Immature natural killer cell (primary cell): ENCODE measurements around the gene LYST. TPM values are rescaled to one million over a fixed set of nuclear protein-coding genes. Genes with fewer than 3 reads are reported as not detected.
"Not testable (repeated sequence)": the region's sequence is repeated elsewhere in the genome, so short reads cannot be mapped to it uniquely, and the experiment has no call there.

Experiments used
- DNase-seq, 3 donors: peaks; one replicate each; pipeline ENCODE4 v3.0.0; 2022; ENCODE audit warnings: mixed read lengths in 1 of 3
- H3K27ac Mint-ChIP-seq, 6 donors: one replicate each; pipeline ENCODE4 v1.8.0; 2020; ENCODE audit warnings: mixed read lengths in 6 of 6, mild to moderate bottlenecking in 5 of 6, inconsistent platforms in 4 of 6, moderate library complexity in 3 of 6
- H3K27me3 Mint-ChIP-seq, 3 donors: one replicate each; pipeline ENCODE4 v1.8.0; 2020 to 2021; ENCODE audit warnings: low read depth in 3 of 3, mild to moderate bottlenecking in 3 of 3, mixed read lengths in 3 of 3, moderate library complexity in 3 of 3, inconsistent platforms in 1 of 3
- H3K36me3 Mint-ChIP-seq, 3 donors: one replicate each; pipeline ENCODE4 v1.8.0; 2020; ENCODE audit warnings: mixed read lengths in 3 of 3, inconsistent platforms in 2 of 3, mild to moderate bottlenecking in 2 of 3
- H3K4me1 Mint-ChIP-seq, 2 donors: one replicate each; pipeline ENCODE4 v1.8.0; 2020; ENCODE audit warnings: inconsistent platforms in 2 of 2, mild to moderate bottlenecking in 2 of 2, mixed read lengths in 2 of 2, moderate library complexity in 1 of 2
- H3K4me3 Mint-ChIP-seq, 5 donors: one replicate each; pipeline ENCODE4 v1.8.0; 2020; ENCODE audit warnings: mild to moderate bottlenecking in 5 of 5, mixed read lengths in 5 of 5, inconsistent platforms in 3 of 5, moderate library complexity in 3 of 5
- H3K9me3 Mint-ChIP-seq, 6 donors: one replicate each; pipeline ENCODE4 v1.8.0; 2020; ENCODE audit warnings: mild to moderate bottlenecking in 6 of 6, mixed read lengths in 6 of 6, inconsistent platforms in 4 of 6, moderate library complexity in 3 of 6
- polyA plus RNA-seq, 3 donors: library from polyadenylated mRNA; unstranded; fragments of 300-500 nt; fragmentation: Illumina TruSeq; gene quantifications; one replicate each; pipeline ENCODE4 v1.2.3, GENCODE V29; 2021

LYST gene
- polyA plus RNA-seq, 3 donors from 2014 or later = 21.8 to 39.3 (median 27.7) TPM

DNA sequence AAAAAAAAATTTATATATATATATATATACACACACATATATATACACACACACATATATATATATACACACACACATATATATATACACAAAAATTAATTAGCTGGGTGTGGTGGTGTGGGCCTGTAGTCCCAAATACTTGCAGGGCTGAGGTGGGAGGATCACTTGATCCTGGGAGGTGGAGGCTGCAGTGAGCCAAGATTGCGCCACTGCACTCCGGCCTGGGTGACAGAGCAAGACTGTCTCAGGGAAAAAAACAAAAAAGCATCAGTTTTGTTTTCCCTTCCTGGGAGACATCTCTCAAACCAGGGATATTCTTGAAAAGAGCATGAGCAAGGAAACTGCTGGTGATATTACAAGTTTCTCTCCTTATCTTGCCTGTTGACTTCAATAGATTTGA lies 247.6 kb downstream of the LYST start:
- H3K36me3 Mint-ChIP-seq, H3K27me3 Mint-ChIP-seq, H3K27ac Mint-ChIP-seq, H3K4me3 Mint-ChIP-seq, DNase-seq, H3K9me3 Mint-ChIP-seq, H3K4me1 Mint-ChIP-seq: not testable (repeated sequence)

DNA sequence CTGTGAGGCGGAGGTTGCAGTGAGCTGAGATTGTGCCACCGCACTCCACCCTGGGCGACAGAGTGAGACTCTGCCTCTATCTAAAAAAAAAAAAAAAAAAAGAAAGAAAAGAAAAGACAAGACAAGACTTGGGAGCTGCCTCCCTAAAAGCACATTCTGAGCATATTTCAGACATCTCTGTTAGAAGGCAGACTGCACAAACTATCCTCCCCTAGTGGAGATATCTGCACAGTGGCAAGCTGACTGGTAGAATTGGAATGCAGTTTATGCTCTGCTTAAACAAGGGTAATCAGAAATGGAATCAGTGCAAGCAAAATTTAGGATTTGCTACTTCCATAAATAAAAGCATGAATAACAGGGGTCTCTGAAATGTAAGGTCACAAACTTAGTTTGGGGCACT lies 248.9 kb downstream of the LYST start:
- Mint-ChIP-seq H3K36me3 (no peaks in the 10 kb centered on the region), H3K27ac (no peak overlapping the region), H3K4me3 (no peak overlapping the region), H3K4me1 (no peaks in the 10 kb centered on the region), H3K9me3 (no peaks in the 10 kb centered on the region), H3K27me3 (peaks cover 0 to 10% (median 1%) of the 10 kb centered on the region in 3 donors)
- no peak for DNase-seq

DNA sequence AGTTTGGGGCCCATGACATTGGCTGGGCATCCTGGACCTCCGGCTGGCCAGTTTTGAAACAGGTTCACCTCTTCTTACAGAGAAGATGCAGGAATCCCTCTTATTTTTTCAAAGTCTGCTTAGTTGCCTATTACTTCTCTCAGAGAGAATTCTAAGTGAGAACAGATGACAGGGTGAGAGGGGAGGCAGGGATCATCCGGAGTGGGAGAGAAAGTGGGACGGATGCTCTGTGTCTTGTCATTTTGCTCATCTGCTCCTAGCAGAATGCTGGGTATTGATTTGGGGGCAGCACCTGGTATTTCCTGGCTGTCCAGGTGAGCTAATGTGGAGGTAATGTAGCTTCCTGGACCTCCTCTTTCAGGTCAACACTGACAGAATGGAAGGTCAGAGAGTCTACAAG lies 249.6 kb downstream of the LYST start:
- Mint-ChIP-seq H3K9me3 (no peaks in the 10 kb centered on the region), H3K27ac (no peak overlapping the region), H3K4me3 (no peak overlapping the region), H3K27me3 (peaks cover 0 to 9% (median 1%) of the 10 kb centered on the region in 3 donors), H3K4me1 (no peaks in the 10 kb centered on the region), H3K36me3 (no peaks in the 10 kb centered on the region)
- DNase-seq = no peak

DNA sequence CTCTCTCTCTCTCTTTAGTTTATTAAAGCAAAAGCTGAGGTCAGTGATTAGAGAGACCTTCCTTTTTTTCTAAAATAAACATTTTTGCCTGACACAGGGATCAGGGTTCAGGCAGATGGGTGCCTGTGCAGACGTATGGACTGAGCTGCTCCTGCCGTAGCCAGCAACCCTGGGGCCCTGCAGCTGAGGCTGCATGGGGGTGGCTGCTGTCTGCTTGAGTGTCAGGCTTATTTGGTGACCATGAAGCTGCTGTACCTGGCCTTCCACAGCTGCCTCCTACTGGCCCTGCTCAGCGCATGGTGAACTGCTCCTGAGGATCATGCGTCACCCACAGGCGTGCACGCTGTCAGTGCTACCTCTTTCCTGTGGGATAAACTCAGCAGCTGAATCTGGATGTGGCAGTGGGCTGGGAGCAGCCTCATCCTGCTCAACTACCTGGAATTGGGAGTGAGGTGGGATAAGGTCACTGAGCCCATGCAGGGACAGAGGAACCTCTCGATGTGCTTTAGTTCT lies 252.2 kb downstream of the LYST start:
- Mint-ChIP-seq H3K27ac (no peak overlapping the region), H3K27me3 (peaks cover 0 to 8% (median 0%) of the 10 kb centered on the region in 3 donors), H3K36me3 (no peaks in the 10 kb centered on the region), H3K4me3 (no peak overlapping the region), H3K9me3 (no peaks in the 10 kb centered on the region), H3K4me1 (no peaks in the 10 kb centered on the region)
- DNase-seq = no peak

DNA sequence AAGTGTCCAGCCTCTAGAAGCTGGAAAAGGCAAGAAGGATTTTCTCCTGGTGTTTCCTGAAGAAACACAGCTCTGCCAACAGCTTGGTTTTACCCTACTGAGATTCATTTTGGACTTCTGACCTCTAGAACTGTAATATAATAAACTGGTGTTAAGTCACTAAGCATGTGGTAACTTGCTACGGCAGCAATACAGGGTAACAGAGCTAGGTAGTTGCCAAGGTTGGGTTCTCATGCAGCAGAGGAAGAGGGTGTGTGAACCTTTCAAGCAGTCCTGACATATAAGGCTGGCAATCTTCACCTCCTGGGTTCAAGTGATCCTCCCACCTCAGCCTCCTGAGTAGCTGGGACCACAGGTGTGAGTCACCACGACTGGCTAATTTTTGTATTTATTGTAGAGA lies 253.1 kb downstream of the LYST start:
- Mint-ChIP-seq H3K36me3 (no peaks in the 10 kb centered on the region), H3K4me1 (no peaks in the 10 kb centered on the region), H3K4me3 (no peak overlapping the region), H3K27me3 (peaks cover 0 to 8% (median 0%) of the 10 kb centered on the region in 3 donors), H3K27ac (no peak overlapping the region), H3K9me3 (no peaks in the 10 kb centered on the region)
- no peak for DNase-seq

DNA sequence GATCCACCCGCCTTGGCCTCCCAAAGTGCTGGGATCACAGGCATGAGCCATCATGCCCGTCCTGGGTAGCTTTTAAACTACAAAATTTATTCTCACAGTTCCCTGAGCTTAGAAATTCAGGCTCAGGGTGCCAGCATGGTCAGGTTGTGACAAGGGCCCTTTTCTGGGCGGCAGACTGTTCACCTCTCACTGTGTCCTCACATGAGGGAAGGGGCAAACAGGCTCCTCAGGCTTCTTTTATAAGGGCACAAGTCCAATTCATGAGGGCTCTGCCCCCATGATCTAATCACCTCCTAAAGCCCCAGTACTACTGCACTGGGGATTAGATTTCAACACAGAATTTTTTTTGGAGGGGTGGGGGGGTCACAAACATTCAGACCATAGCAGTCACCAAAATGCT lies 253.9 kb downstream of the LYST start:
- no peak overlapping the region for H3K27ac Mint-ChIP-seq
- H3K4me1 Mint-ChIP-seq = no peaks in the 10 kb centered on the region
- no peaks in the 10 kb centered on the region for H3K36me3 Mint-ChIP-seq
- H3K9me3 Mint-ChIP-seq = no peaks in the 10 kb centered on the region
- no peak for DNase-seq
- H3K27me3 Mint-ChIP-seq = peaks cover 0 to 8% (median 1%) of the 10 kb centered on the region in 3 donors
- no peak overlapping the region for H3K4me3 Mint-ChIP-seq

Other genes starting within 250 kb of the LYST start
- not detected for gene GNG4, start 217.1 kb downstream of the LYST start, polyA plus RNA-seq
- not detected for gene NID1, start 198.2 kb upstream of the LYST start, polyA plus RNA-seq